ENCODE measurements around the gene TLX1.

DNA sequence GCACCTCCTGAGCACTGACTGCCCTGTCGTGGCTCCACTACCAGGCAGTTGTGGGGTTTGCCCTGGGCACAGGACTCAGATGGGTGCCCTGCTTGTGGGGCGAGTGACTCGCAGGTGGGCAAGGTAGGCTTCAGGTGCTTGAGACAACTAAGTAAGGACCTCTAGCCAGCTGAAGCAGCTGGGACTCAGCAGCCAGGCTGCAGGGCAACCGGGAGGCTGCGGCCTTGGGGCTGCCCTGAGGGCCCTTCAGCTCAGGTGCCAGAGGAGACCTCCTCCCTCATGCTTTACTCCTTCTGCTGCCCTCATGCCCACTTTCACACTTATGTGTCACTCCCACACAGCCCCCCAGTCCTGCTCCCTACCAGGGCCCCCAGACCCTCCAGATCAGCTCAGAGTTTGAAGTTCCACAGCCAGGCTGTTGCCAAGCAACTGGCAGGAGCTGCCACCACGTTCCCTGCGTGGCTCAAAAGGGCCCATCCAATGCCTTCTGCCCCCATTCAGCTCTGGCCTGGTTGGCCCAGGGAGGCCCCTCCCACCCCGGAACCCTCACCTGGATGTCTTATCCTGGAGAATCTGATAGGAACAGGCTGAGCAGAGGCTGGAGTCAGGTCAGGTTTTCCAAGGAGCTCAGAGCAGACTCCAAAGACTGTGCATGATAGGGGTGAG lies 10.0 kb downstream of the TLX1 start:
- TF ChIP-seq, protein P1, sequence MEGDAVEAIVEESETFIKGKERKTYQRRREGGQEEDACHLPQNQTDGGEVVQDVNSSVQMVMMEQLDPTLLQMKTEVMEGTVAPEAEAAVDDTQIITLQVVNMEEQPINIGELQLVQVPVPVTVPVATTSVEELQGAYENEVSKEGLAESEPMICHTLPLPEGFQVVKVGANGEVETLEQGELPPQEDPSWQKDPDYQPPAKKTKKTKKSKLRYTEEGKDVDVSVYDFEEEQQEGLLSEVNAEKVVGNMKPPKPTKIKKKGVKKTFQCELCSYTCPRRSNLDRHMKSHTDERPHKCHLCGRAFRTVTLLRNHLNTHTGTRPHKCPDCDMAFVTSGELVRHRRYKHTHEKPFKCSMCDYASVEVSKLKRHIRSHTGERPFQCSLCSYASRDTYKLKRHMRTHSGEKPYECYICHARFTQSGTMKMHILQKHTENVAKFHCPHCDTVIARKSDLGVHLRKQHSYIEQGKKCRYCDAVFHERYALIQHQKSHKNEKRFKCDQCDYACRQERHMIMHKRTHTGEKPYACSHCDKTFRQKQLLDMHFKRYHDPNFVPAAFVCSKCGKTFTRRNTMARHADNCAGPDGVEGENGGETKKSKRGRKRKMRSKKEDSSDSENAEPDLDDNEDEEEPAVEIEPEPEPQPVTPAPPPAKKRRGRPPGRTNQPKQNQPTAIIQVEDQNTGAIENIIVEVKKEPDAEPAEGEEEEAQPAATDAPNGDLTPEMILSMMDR (IDR thresholded peaks at IDR 0.05): no peak
- no peak for TF ChIP-seq POLR2A (IDR thresholded peaks at IDR 0.05)
